IMR-90 (cell line): ENCODE measurements around the gene COX6A2.

Experiments
- CEBPB ChIP-seq: IDR thresholded peaks from 2 replicates; pipeline ENCODE4 v1.6.1; 2012; ENCODE audit warnings: low read depth, low read length, improper control_type of control experiment
- POLR2A ChIP-seq: IDR thresholded peaks from 2 replicates; pipeline ENCODE4 v1.6.1; 2012; ENCODE audit warnings: mild to moderate bottlenecking, low read depth, low read length
- RAD21 ChIP-seq: IDR thresholded peaks from 2 replicates; pipeline ENCODE4 v1.6.1; 2012; ENCODE audit warnings: low read length, improper control_type of control experiment
- TF ChIP-seq, protein P1 (sequence below): conservative IDR thresholded peaks from 2 replicates; pipeline ENCODE4 v1.5.1; 2012; ENCODE audit warnings: mild to moderate bottlenecking, low read depth, low read length, improper control_type of control experiment
- TF ChIP-seq, protein P2 (sequence below): fragments of 150-350 bp; IDR thresholded peaks from 2 replicates; pipeline ENCODE4 v1.6.1; 2017; ENCODE audit warnings: mild to moderate bottlenecking, antibody characterized with exemption, low read length, low read depth

DNA sequence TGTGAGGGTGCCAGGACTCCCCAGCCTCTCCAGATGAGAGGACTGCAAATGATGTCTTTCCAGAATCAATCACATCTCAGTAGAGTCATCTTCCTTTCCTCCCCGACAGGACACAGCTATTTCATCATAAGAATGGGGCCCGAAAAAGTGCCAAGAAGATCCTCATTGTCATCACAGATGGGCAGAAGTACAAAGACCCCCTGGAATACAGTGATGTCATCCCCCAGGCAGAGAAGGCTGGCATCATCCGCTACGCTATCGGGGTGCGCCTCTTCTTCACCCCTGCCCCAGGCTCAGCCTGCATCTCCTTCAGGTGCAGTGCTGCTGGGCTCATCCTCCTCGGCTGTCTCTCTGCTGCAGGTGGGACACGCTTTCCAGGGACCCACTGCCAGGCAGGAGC lies 20.8 kb downstream of the COX6A2 start:
- TF ChIP-seq, protein P1, sequence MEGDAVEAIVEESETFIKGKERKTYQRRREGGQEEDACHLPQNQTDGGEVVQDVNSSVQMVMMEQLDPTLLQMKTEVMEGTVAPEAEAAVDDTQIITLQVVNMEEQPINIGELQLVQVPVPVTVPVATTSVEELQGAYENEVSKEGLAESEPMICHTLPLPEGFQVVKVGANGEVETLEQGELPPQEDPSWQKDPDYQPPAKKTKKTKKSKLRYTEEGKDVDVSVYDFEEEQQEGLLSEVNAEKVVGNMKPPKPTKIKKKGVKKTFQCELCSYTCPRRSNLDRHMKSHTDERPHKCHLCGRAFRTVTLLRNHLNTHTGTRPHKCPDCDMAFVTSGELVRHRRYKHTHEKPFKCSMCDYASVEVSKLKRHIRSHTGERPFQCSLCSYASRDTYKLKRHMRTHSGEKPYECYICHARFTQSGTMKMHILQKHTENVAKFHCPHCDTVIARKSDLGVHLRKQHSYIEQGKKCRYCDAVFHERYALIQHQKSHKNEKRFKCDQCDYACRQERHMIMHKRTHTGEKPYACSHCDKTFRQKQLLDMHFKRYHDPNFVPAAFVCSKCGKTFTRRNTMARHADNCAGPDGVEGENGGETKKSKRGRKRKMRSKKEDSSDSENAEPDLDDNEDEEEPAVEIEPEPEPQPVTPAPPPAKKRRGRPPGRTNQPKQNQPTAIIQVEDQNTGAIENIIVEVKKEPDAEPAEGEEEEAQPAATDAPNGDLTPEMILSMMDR = no peak
- no peak for TF ChIP-seq POLR2A
- TF ChIP-seq, protein P2, sequence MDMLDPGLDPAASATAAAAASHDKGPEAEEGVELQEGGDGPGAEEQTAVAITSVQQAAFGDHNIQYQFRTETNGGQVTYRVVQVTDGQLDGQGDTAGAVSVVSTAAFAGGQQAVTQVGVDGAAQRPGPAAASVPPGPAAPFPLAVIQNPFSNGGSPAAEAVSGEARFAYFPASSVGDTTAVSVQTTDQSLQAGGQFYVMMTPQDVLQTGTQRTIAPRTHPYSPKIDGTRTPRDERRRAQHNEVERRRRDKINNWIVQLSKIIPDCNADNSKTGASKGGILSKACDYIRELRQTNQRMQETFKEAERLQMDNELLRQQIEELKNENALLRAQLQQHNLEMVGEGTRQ = no peak
- no peak for TF ChIP-seq CEBPB
- no peak for TF ChIP-seq RAD21
